HG03354 (cell line): ENCODE measurements around the gene UGT2B15.
A peak's percentile ranks its signal among the peaks of the same experiment; 100 is the strongest.

Source experiments
- ATAC-seq: cut with Tn5 transposase; IDR thresholded peaks from one replicate; pipeline ENCODE4 v1.9.1; 2021; ENCODE audit warnings: mild to moderate bottlenecking; ENCODE audit not compliant: unreplicated experiment, poor library complexity, severe bottlenecking

Gene UGT2B15

DNA sequence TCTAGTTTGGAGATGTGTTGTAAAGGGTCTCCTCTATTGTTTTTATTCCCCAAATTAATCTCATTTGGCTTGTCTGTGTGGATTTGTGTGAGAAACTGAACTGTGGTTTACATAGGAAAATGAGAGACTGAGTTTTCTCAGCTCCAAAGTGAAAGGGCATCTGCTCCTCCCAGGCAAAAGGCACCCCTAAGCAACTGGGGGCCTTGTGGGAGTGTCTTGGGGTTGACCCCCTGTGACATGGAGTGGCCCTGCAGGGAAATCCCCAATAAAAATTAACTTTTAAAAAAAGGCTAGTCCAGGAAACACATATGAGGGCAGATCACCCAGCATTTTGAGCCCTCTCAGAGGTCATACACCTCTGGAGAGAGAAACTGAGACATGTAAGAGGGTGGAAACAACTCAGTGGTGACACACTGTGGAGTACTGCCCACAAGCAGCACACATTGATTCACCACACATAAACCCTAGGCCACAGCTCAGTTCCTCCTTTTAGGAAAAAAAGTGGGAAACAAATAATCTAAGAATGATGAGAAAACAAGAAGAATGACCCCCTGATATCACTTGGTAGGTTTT is 13.3 kb downstream of the UGT2B15 start:
- peak; percentile 69 for ATAC-seq

GRCh38 chr4:68656445-68656973 is 13.9 kb downstream of the UGT2B15 start:
- peak; percentile 72 for ATAC-seq

DNA sequence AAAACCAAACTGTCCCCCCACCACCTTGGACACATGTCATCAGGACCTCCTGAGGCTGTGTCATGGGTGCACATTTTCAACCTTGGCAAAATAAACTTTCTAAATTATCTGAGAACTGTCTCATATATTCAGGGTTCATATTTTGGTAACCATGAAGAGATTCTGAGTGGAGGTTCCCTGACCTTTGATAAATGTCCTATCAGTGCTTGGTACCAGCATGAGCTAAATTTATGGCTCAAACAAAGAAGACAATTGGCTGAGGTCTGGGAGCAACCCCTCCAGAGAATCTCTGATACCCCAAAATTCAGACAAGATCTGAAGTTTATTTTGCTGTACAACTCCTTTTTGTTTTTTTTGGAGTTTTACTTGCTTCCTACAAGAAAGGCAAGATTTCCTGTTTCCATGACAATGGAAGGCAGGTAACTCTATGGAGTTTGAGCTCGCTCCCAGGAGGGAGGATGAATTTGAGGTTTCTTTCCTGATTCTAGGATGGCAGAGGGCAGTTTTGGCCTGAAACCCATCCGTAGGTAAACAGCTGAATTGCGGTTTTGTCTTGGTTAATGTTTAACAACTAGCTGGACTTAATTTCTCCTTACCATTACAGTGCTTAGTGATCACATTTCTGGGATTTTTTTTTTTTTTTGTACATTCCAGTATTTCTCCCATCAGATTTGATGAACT is 14.5 kb downstream of the UGT2B15 start:
- ATAC-seq, result peak; percentile 39

DNA sequence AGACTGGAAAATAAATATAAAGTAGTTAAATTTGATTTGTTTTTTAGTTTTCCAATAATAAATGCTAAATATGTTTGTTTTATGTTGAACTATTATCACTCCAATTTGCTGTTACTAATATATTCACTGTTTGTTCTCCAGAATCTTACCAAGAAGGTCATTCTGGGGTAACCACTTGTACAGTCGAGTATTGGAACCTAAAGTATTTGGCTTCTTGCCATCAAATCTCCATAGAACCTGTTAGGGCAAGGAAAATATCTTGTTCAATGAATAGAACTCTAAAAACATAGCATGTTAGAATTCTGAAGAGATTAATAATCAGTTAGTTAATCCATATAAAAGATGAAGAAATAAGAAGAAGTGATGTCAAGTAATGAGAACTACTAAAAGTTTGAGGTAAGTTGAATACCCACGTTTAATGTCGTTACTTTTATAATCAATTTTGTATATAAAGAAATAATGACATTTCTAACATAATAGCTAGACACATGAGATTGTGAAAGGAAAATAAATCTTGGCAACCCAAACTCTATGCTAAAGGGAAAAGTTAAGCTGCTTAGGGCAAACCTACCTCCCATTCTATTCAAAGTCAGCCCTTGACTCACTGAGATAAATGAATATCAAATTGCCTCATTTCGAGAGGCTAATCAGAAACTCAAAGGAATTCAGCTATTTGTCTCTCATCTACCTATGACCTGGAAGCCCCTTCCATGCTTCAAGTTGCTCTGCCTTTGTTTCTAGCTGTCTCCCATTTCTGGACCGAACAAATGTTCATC is 15.3 kb downstream of the UGT2B15 start:
- ATAC-seq, result no peak

GRCh38 chr4:68651932-68652331 is 18.5 kb downstream of the UGT2B15 start:
- ATAC-seq, result no peak

GRCh38 chr4:68630371-68630770 is 40.1 kb downstream of the UGT2B15 start:
- no peak for ATAC-seq

DNA sequence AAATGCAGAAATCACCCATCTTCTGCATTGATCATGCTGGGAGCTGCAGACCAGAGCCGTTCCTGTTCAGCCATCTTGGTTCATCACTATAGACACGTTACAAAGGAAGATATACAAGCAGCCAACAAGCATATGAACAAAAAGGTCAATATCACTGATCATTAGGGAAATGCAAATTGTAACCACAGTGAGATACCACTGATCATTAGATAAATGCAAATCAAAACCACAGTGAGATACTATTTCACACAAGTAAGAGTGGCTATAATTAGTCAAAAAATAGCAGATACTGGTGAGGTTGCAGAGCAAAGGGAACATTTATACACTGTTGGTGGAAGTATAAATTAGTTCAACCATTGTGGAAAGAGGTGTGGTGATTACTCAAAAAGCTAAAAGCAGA is 47.7 kb downstream of the UGT2B15 start:
- peak; percentile 77 for ATAC-seq

DNA sequence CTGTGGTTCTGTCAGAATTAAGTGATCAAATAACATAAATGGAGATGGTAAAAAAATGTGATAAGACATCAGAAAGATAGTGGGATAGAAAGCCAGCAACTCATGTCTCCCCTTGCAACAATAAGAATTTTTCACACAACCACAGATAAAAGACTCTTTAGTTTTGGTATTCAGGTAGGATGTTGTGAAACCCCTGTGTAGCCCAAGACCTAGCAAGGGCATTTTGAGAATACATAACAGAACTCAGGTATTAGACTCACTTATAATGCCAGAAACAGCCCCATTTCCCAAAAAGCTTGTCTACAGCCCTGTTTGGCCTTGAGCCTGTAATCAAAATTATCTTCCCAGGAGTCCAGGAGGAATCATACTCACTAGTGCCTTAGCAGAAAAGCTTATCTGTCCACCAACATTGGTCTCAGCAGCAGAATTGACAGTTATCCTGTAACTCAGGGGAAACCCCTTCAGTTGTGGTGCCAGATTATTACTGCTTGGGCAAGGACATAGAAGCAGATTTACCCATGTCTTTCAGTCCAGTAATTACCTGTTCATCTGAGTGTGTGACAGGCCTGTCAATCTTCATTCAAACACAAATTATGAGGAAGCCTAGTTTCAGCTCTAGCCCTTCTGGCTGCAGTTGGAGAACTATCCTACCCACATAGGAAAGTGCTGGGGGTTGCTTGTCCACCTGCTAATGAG is 53.3 kb downstream of the UGT2B15 start:
- ATAC-seq, result peak; percentile 94

DNA sequence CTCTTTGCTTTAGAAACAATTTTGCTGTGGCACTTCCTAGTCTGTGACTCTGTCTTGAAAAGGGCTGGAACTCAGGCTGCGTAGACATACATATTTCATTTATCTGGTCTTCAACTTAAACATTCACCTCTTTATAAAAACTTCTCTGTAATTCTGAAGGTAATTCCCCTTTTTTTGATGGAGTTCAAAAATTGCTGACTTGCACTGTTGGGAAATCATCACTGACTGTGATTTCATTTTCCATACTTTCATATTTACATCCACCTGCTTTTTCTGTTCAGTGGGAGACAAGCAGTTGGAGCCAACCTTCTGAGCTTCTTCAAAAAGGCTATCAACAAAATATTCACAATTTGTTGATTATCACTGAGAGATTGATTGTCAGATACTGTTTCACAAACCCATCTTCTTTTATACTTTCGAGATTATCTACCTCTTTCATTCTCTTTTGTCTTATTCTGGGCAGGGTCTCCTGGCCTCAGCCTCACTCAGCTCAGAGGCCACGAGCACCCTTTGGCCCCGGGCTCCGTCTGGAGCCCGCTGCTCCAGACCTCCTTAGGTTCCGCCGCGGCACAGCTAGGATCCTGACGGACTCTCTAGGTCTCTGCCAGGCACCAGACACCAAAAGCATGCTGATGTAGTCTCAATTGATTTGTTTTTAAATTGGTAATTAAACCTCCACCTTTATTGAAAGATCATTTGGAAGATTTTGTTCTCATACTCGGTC is 54.6 kb downstream of the UGT2B15 start:
- no peak for ATAC-seq

DNA sequence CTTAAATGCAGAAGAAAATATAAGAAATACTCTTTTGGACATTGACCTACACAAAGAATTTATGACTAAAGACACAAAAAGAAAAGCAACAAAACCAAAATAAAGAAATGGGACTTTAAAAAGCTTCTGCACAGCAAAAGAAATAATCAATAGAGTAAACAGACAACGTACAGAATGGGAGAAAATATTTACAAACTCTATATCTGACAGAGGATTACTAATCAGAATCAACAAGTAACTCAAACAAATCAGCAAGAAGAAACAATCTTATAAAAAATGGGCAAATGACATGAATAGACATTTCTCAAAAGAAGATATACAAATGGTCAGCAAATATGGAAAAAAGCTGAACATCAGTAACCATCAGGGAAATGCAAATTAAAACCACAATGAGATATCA is 56.7 kb downstream of the UGT2B15 start:
- no peak for ATAC-seq

- ATAC-seq, result no peak
Observed at GRCh38 chr4:68606240-68606639, 64.2 kb downstream of the UGT2B15 start.

GRCh38 chr4:68599150-68599549 is 71.3 kb downstream of the UGT2B15 start:
- no peak for ATAC-seq

GRCh38 chr4:68597482-68597881 is 73.0 kb downstream of the UGT2B15 start:
- ATAC-seq, result no peak
